Caco-2 (cell line): ENCODE data around the gene ABCC1. TPM values are rescaled to one million over a fixed set of nuclear protein-coding genes. Genes with fewer than 3 reads are reported as not detected.

ENCODE experiments used
- BruUV-seq: library from RNA; stranded (reverse); fragments of 400-500 nt; replicated peaks from 2 replicates; lab custom pipeline; 2021; lab: Mats Ljungman, UMichigan
- CTCF ChIA-PET: fragments of 300-600 bp; sonication (Branson Sonifier 250); formaldehyde crosslinking; loops from one replicate; lab custom pipeline; 2022; ENCODE audit warnings: antibody characterized with exemption; lab: Charles Lee
- POLR2A ChIA-PET: fragments of 300-600 bp; sonication (Branson Sonifier 250); formaldehyde crosslinking; loops from one replicate; lab custom pipeline; 2022; ENCODE audit warnings: antibody characterized with exemption; lab: Charles Lee
- DNase-seq, 2 experiments: peaks; one replicate each; pipeline versions ENCODE4 v3.0.0 to v3.0.0-alpha.2; 2020 to 2022
- H3K27me3 ChIP-seq: replicated peaks from 2 replicates; pipeline ENCODE4 v1.6.0; 2011; ENCODE audit warnings: low read length; ENCODE audit not compliant: control insufficient read depth, insufficient read depth
- H3K36me3 ChIP-seq: 2 replicates; pipeline ENCODE4 v1.5.1; 2011; ENCODE audit warnings: low read length; ENCODE audit not compliant: control insufficient read depth, insufficient read depth
- H3K4me1 ChIP-seq: fragments of 250-450 bp; sonication (Bioruptor Pico); 2 replicates; pipeline ENCODE4 v1.5.1; 2020; ENCODE audit warnings: mild to moderate bottlenecking
- H3K4me3 ChIP-seq: 2 replicates; pipeline ENCODE4 v1.5.1; 2011; ENCODE audit warnings: low read depth, mild to moderate bottlenecking, control low read depth, low read length
- H3K9me3 ChIP-seq: fragments of 250-450 bp; sonication (Bioruptor Pico); 2 replicates; pipeline ENCODE4 v1.5.1; 2020; ENCODE audit warnings: mild to moderate bottlenecking, moderate library complexity
- H3K27ac Mint-ChIP-seq: one replicate; pipeline ENCODE4 v1.8.0; 2022; ENCODE audit warnings: mixed read lengths; ENCODE audit not compliant: unreplicated experiment
- H3K27me3 Mint-ChIP-seq: one replicate; pipeline ENCODE4 v1.8.0; 2022; ENCODE audit warnings: mixed read lengths; ENCODE audit not compliant: insufficient read depth, unreplicated experiment
- H3K36me3 Mint-ChIP-seq: one replicate; pipeline ENCODE4 v1.8.0; 2022; ENCODE audit warnings: mild to moderate bottlenecking, mixed read lengths; ENCODE audit not compliant: insufficient read depth, unreplicated experiment
- H3K4me1 Mint-ChIP-seq: one replicate; pipeline ENCODE4 v1.8.0; 2022; ENCODE audit warnings: low read depth, mixed read lengths; ENCODE audit not compliant: unreplicated experiment
- H3K4me3 Mint-ChIP-seq: one replicate; pipeline ENCODE4 v1.8.0; 2022; ENCODE audit warnings: mild to moderate bottlenecking, moderate library complexity, mixed read lengths; ENCODE audit not compliant: unreplicated experiment
- H3K9me3 Mint-ChIP-seq: one replicate; pipeline ENCODE4 v1.8.0; 2022; ENCODE audit warnings: mixed read lengths; ENCODE audit not compliant: unreplicated experiment
- CTCF ChIP-seq, 2 experiments: fragments of 200-600 bp in 1 of 2; IDR thresholded peaks; 1 replicate in 1 of 2; 2 replicates in 1 of 2; pipeline versions ENCODE4 v1.5.1 to v1.8.0; 2011 to 2022; ENCODE audit warnings: antibody characterized with exemption in 1 of 2, control low read depth in 1 of 2, inconsistent platforms in 1 of 2, low read depth in 1 of 2, low read length in 1 of 2, mild to moderate bottlenecking in 1 of 2, moderate library complexity in 1 of 2; ENCODE audit not compliant: insufficient read depth in 1 of 2, severe bottlenecking in 1 of 2, unreplicated experiment in 1 of 2
- intact Hi-C: fragments of 100-400 bp; cut with micrococcal nuclease; formaldehyde crosslinking; loops from one replicate; pipeline ENCODE4 v1.10.0; 2022; ENCODE audit not compliant: unreplicated experiment
- total RNA-seq: library from RNA; stranded (reverse); gene quantifications from 2 replicates; pipeline ENCODE4 v1.2.3, GENCODE V29; 2022

The ABCC1 gene
- total RNA-seq, 1 experiment from 2014 or later = 22.3 TPM

- H3K36me3 Mint-ChIP-seq = peaks cover 5% of the 10 kb centered on the region
- no peak overlapping the region for H3K4me3 Mint-ChIP-seq
- POLR2A ChIA-PET = no interaction called here
- no peaks in the 10 kb centered on the region for H3K27me3 ChIP-seq
- DNase-seq = no peak
- CTCF ChIA-PET = no interaction called here
- no TSS peak for BruUV-seq
- no peak for TF ChIP-seq CTCF (IDR thresholded peaks at IDR 0.05; ENCODE audit: insufficient read depth in 1 of 2, low read depth in 1 of 2, low read length in 1 of 2, severe bottlenecking in 1 of 2, unreplicated experiment in 1 of 2)
- peaks cover 8% of the 10 kb centered on the region for H3K4me1 Mint-ChIP-seq
- no peaks in the 10 kb centered on the region for H3K9me3 Mint-ChIP-seq
- H3K4me3 ChIP-seq = no peak overlapping the region
- no peak overlapping the region for H3K27ac Mint-ChIP-seq
- intact Hi-C loops = no loop called here
- no peaks in the 10 kb centered on the region for H3K9me3 ChIP-seq
- H3K4me1 ChIP-seq = peaks cover 14% of the 10 kb centered on the region; the same call in 1 of the 2 replicates
- H3K27me3 Mint-ChIP-seq = no peaks in the 10 kb centered on the region
- no peaks in the 10 kb centered on the region for H3K36me3 ChIP-seq
Measured at GRCh38 chr16:16001596-16002255, 52.3 kb downstream of the ABCC1 start.

GRCh38 chr16:16003719-16004313 lies 54.4 kb downstream of the ABCC1 start:
- ChIA-PET CTCF (no interaction called here), POLR2A (interaction anchor here (0.6 kb wide), 1 partner anchor 77 kb away, joined by 4 read pairs; no protein-coding TSS in a partner anchor)
- no peaks in the 10 kb centered on the region for H3K9me3 ChIP-seq
- no peaks in the 10 kb centered on the region for H3K4me1 ChIP-seq
- H3K4me3 ChIP-seq = no peak overlapping the region
- H3K27me3 ChIP-seq = no peaks in the 10 kb centered on the region
- Mint-ChIP-seq H3K36me3 (peaks cover under 1% of the 10 kb centered on the region), H3K4me3 (no peak overlapping the region), H3K27me3 (no peaks in the 10 kb centered on the region), H3K4me1 (peaks cover 12% of the 10 kb centered on the region), H3K9me3 (no peaks in the 10 kb centered on the region), H3K27ac (no peak overlapping the region)
- H3K36me3 ChIP-seq = no peaks in the 10 kb centered on the region
- intact Hi-C loops = no loop called here
- no TSS peak for BruUV-seq
- DNase-seq = no peak
- no peak for TF ChIP-seq CTCF (IDR thresholded peaks at IDR 0.05; ENCODE audit: insufficient read depth in 1 of 2, low read depth in 1 of 2, low read length in 1 of 2, severe bottlenecking in 1 of 2, unreplicated experiment in 1 of 2)

GRCh38 chr16:16004314-16004749 lies 54.9 kb downstream of the ABCC1 start:
- H3K36me3 ChIP-seq = no peaks in the 10 kb centered on the region
- H3K36me3 Mint-ChIP-seq = peaks cover 2% of the 10 kb centered on the region
- no peak for DNase-seq
- H3K4me1 ChIP-seq = no peaks in the 10 kb centered on the region
- no peak overlapping the region for H3K27ac Mint-ChIP-seq
- no peak overlapping the region for H3K4me3 ChIP-seq
- H3K4me3 Mint-ChIP-seq = no peak overlapping the region
- no peaks in the 10 kb centered on the region for H3K9me3 ChIP-seq
- no peaks in the 10 kb centered on the region for H3K27me3 Mint-ChIP-seq
- ChIA-PET CTCF (no interaction called here), POLR2A (interaction anchor here (0.7 kb wide), 1 partner anchor 10 kb away, joined by 3 read pairs; no protein-coding TSS in a partner anchor)
- no peak for TF ChIP-seq CTCF (IDR thresholded peaks at IDR 0.05; ENCODE audit: insufficient read depth in 1 of 2, low read depth in 1 of 2, low read length in 1 of 2, severe bottlenecking in 1 of 2, unreplicated experiment in 1 of 2)
- H3K27me3 ChIP-seq = no peaks in the 10 kb centered on the region
- no TSS peak for BruUV-seq
- intact Hi-C loops = no loop called here
- peaks cover 11% of the 10 kb centered on the region for H3K4me1 Mint-ChIP-seq
- no peaks in the 10 kb centered on the region for H3K9me3 Mint-ChIP-seq
